ENCODE data around the gene CD84. TPM values are rescaled to one million over a fixed set of nuclear protein-coding genes. Genes with fewer than 3 reads are reported as not detected.
"Not testable (repeated sequence)": the region's sequence is repeated elsewhere in the genome, so short reads cannot be mapped to it uniquely, and the experiment has no call there.

Gene CD84
- polyA plus RNA-seq, 1 of the 3 experiments (the other 2 are of a cell fraction), result not detected

- DNase-seq; H3K9me2 ChIP-seq; H3K36me3 ChIP-seq (replicated peaks in 1 of 2; ENCODE audit: control insufficient read depth in 1 of 2, insufficient read depth in 2 of 2, low read length in 1 of 2); H3K9ac ChIP-seq; H4K20me1 ChIP-seq (ENCODE audit: insufficient read depth); H3K27ac ChIP-seq (ENCODE audit: low read depth in 2 of 2, low read length in 1 of 2); H3K4me1 ChIP-seq (ENCODE audit: control insufficient read depth in 1 of 2, insufficient read depth in 2 of 2, low read depth in 1 of 2, low read length in 1 of 2); H2AFZ ChIP-seq (ENCODE audit: low read depth); H3K27me3 ChIP-seq (ENCODE audit: insufficient read depth); H3K4me2 ChIP-seq; H3K9me3 ChIP-seq; POLR2A ChIA-PET; H3F3A ChIP-seq (replicated peaks; ENCODE audit: insufficient read depth); CTCF ChIA-PET; H3K79me2 ChIP-seq (ENCODE audit: insufficient read depth); H3K4me3 ChIP-seq (ENCODE audit: low read depth in 2 of 2, low read length in 1 of 2): not testable (repeated sequence)
- 15% methylated on average over 3 of the region's 7 CpGs for WGBS (ENCODE audit: low lambda C conversion rate)
These were observed 49.8 kb downstream of the CD84 start for GRCh38 chr1:160529401-160529952.

DNA sequence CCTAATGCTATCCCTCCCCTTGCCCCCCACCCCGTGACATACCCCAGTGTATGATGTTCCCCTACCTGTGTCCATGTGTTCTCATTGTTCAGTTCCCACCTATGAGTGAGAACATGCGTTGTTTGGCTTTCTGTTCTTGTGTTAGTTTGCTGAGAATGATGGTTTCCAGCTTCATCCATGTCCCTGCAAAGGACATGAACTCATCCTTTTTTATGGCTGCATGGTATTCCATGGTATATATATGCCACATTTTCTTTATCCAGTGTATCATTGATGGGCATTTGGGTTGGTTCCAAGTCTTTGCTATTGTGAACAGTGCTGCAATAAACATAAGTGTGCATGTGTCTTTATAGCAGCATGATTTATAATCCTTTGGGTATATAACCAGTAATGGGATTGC, 55.5 kb downstream of the CD84 start:
- H3K4me1 ChIP-seq (ENCODE audit: control insufficient read depth in 1 of 2, insufficient read depth in 2 of 2, low read depth in 1 of 2, low read length in 1 of 2); H3K4me3 ChIP-seq (ENCODE audit: low read depth in 2 of 2, low read length in 1 of 2); H3K27me3 ChIP-seq (ENCODE audit: insufficient read depth); H3K9me3 ChIP-seq; H3K4me2 ChIP-seq; H4K20me1 ChIP-seq (ENCODE audit: insufficient read depth); H3K79me2 ChIP-seq (ENCODE audit: insufficient read depth); H2AFZ ChIP-seq (ENCODE audit: low read depth); H3K27ac ChIP-seq (ENCODE audit: low read depth in 2 of 2, low read length in 1 of 2); CTCF ChIA-PET; H3K9me2 ChIP-seq; H3K36me3 ChIP-seq (replicated peaks in 1 of 2; ENCODE audit: control insufficient read depth in 1 of 2, insufficient read depth in 2 of 2, low read length in 1 of 2); H3K9ac ChIP-seq; DNase-seq; POLR2A ChIA-PET; H3F3A ChIP-seq (replicated peaks; ENCODE audit: insufficient read depth): not testable (repeated sequence)
- WGBS (ENCODE audit: low lambda C conversion rate), result 3% methylated on average over 2 of the region's 2 CpGs

GRCh38 chr1:160522622-160523345, 56.5 kb downstream of the CD84 start, which contains the start of gene SLAMF6:
SLAMF6 (minus strand) TSS chr1:160523255; CDS start chr1:160523192, 63 bp downstream.
- H3K27ac ChIP-seq (ENCODE audit: low read depth in 2 of 2, low read length in 1 of 2), result no peak within 1 kb of the TSS
- H3K4me2 ChIP-seq, result no peak within 1 kb of the TSS
- H3K27me3 ChIP-seq (ENCODE audit: insufficient read depth), result peaks cover 4% of the 10 kb centered on the region; the same call in 1 of the 2 replicates
- no peaks in the 10 kb centered on the region for H3K79me2 ChIP-seq (ENCODE audit: insufficient read depth)
- DNase-seq, result no peak
- no peaks in the 10 kb centered on the region for H3K9me3 ChIP-seq
- no peaks in the 10 kb centered on the region; a peak in 1 of 4 replicates for H3K4me1 ChIP-seq (ENCODE audit: control insufficient read depth in 1 of 2, insufficient read depth in 2 of 2, low read depth in 1 of 2, low read length in 1 of 2)
- 35% methylated on average over 10 of the region's 11 CpGs for WGBS (ENCODE audit: low lambda C conversion rate)
- H4K20me1 ChIP-seq (ENCODE audit: insufficient read depth), result no peaks in the 10 kb centered on the region
- POLR2A ChIA-PET, result no interaction called here
- no peak within 1 kb of the TSS for H3K9ac ChIP-seq
- H3F3A ChIP-seq (replicated peaks; ENCODE audit: insufficient read depth), result no peaks in the 10 kb centered on the region
- CTCF ChIA-PET, result interaction anchor here (0.6 to 0.8 kb wide), 2 partner anchors 8 to 86 kb away, joined by 3 read pairs; no protein-coding TSS in a partner anchor
- no peaks in the 10 kb centered on the region for H3K9me2 ChIP-seq
- H3K36me3 ChIP-seq (replicated peaks in 1 of 2; ENCODE audit: control insufficient read depth in 1 of 2, insufficient read depth in 2 of 2, low read length in 1 of 2), result no peaks in the 10 kb centered on the region
- H3K4me3 ChIP-seq (ENCODE audit: low read depth in 2 of 2, low read length in 1 of 2), result no peak within 1 kb of the TSS
- no peak within 1 kb of the TSS for H2AFZ ChIP-seq (ENCODE audit: low read depth)
- no peak for TF ChIP-seq SMC3 (IDR thresholded peaks at IDR 0.05; ENCODE audit: low read depth, low read length)
- TF ChIP-seq EZH2phosphoT487 (IDR thresholded peaks at IDR 0.05; ENCODE audit: borderline replicate concordance, low read depth), result no peak
- TF ChIP-seq FOXM1 (IDR thresholded peaks at IDR 0.05; ENCODE audit: low read depth), result no peak
- TF ChIP-seq RFX5 (IDR thresholded peaks at IDR 0.05; ENCODE audit: low read length), result no peak
- no peak for TF ChIP-seq EP300 (IDR thresholded peaks at IDR 0.05; ENCODE audit: borderline replicate concordance in 1 of 2, low read depth in 1 of 2, low read length in 1 of 2)
- no peak for TF ChIP-seq RCOR1 (IDR thresholded peaks at IDR 0.05; ENCODE audit: low read length)
- TF ChIP-seq TCF12 (IDR thresholded peaks at IDR 0.05), result no peak
- TF ChIP-seq FOXJ3 (CRISPR knock-in tag; IDR thresholded peaks at IDR 0.05), result no peak
- TF ChIP-seq IRF3 (IDR thresholded peaks at IDR 0.05; ENCODE audit: low read depth, low read length), result no peak
- no peak for TF ChIP-seq TEAD4 (IDR thresholded peaks at IDR 0.05; ENCODE audit: borderline replicate concordance, insufficient read depth)
- TF ChIP-seq, protein P1, sequence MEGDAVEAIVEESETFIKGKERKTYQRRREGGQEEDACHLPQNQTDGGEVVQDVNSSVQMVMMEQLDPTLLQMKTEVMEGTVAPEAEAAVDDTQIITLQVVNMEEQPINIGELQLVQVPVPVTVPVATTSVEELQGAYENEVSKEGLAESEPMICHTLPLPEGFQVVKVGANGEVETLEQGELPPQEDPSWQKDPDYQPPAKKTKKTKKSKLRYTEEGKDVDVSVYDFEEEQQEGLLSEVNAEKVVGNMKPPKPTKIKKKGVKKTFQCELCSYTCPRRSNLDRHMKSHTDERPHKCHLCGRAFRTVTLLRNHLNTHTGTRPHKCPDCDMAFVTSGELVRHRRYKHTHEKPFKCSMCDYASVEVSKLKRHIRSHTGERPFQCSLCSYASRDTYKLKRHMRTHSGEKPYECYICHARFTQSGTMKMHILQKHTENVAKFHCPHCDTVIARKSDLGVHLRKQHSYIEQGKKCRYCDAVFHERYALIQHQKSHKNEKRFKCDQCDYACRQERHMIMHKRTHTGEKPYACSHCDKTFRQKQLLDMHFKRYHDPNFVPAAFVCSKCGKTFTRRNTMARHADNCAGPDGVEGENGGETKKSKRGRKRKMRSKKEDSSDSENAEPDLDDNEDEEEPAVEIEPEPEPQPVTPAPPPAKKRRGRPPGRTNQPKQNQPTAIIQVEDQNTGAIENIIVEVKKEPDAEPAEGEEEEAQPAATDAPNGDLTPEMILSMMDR (IDR thresholded peaks at IDR 0.05), result no peak
- TF ChIP-seq MEF2A (IDR thresholded peaks at IDR 0.05; ENCODE audit: borderline replicate concordance, low read depth), result no peak
- TF ChIP-seq TAF1 (IDR thresholded peaks at IDR 0.05; ENCODE audit: borderline replicate concordance, low read depth, low read length), result no peak
- TF ChIP-seq FOSL2 (IDR thresholded peaks at IDR 0.05; ENCODE audit: borderline replicate concordance, low read depth), result no peak
- TF ChIP-seq PBX3 (IDR thresholded peaks at IDR 0.05), result no peak
- no peak for TF ChIP-seq MXI1 (IDR thresholded peaks at IDR 0.05; ENCODE audit: low read depth, low read length)
